NCI-H2029 (cell line): ENCODE results near the gene CLRN3.

ENCODE experiments used
- DNase-seq: peaks from one replicate; lab custom pipeline; 2025; lab: John Stamatoyannopoulos, UW

CLRN3 gene

GRCh38 chr10:127899766-127900387 is 7.1 kb upstream of the CLRN3 start:
- DNase-seq, result no peak

- no peak for DNase-seq
Measured at GRCh38 chr10:127897177-127897576, 4.4 kb upstream of the CLRN3 start.

- DNase-seq, result no peak
Measured at GRCh38 chr10:127896590-127896989, 3.8 kb upstream of the CLRN3 start.

GRCh38 chr10:127894146-127894545 is 1.4 kb upstream of the CLRN3 start:
- DNase-seq, result no peak

- no peak for DNase-seq
Measured at GRCh38 chr10:127890832-127891334, 1.9 kb downstream of the CLRN3 start.

- DNase-seq, result no peak
Measured at GRCh38 chr10:127890216-127890615, 2.5 kb downstream of the CLRN3 start.

GRCh38 chr10:127889605-127890195 is 3.0 kb downstream of the CLRN3 start:
- no peak for DNase-seq

- no peak for DNase-seq
Measured at GRCh38 chr10:127888521-127889312, 4.0 kb downstream of the CLRN3 start.

- DNase-seq, result no peak
Measured at GRCh38 chr10:127887541-127888415, 5.0 kb downstream of the CLRN3 start.

GRCh38 chr10:127886371-127887051 is 6.2 kb downstream of the CLRN3 start:
- no peak for DNase-seq

- DNase-seq, result no peak
Measured at GRCh38 chr10:127884501-127884900, 8.2 kb downstream of the CLRN3 start.

GRCh38 chr10:127883516-127883915 is 9.2 kb downstream of the CLRN3 start:
- DNase-seq, result no peak

- DNase-seq, result no peak
Measured at GRCh38 chr10:127882801-127883459, 9.8 kb downstream of the CLRN3 start.

- DNase-seq, result no peak
Measured at GRCh38 chr10:127882391-127882790, 10.3 kb downstream of the CLRN3 start.

- DNase-seq, result no peak
Measured at GRCh38 chr10:127881262-127881661, 11.5 kb downstream of the CLRN3 start.

- DNase-seq, result no peak
Measured at GRCh38 chr10:127880557-127880956, 12.2 kb downstream of the CLRN3 start.

GRCh38 chr10:127878475-127879055 is 14.2 kb downstream of the CLRN3 start:
- no peak for DNase-seq

GRCh38 chr10:127877699-127878098 is 15.0 kb downstream of the CLRN3 start:
- DNase-seq, result no peak

GRCh38 chr10:127877116-127877515 is 15.6 kb downstream of the CLRN3 start:
- no peak for DNase-seq

- DNase-seq, result no peak
Measured at GRCh38 chr10:127875916-127876315, 16.8 kb downstream of the CLRN3 start.

- DNase-seq, result no peak
Measured at GRCh38 chr10:127875449-127875765, 17.3 kb downstream of the CLRN3 start.
